ENCODE measurements around the gene CD151.

The CD151 gene

DNA sequence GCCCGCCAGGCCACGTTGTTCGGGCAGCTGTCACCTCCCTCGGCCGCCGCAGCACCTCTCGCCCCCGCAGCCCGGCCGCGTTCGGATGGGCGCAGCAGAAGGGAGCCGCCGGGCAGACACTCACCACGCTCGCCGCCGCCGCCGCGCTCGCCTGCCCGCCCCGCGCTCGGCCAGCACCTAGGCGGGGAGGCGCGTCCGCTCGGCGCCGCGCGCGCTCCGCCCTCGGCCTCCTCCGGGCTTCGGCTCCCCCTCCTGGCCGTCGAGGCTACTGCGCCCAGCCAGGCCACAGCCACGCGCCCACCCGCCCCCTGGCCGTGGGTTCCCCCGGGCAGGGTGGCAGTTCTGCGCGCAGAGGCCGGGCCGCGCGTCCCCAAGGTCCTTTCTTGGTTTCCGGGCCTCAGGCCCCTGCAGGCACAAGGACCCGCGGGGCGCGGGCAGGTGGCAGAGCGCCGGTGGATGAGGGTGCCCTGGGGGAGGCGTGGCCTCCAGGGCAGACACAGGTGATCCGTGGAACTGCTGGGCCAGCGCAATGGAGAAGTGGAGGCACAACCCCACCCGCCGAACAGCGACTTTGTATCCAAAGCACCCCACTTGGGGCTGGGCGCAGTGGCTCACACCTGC, 34.5 kb upstream of the CD151 start, which contains the start of gene SLC25A22:
TSS of gene SLC25A22 (minus strand) at position 189 of the 621 bp plus-strand sequence. CDS start 3,275 bp downstream, outside the sequence.
- H3K4me3 ChIP-seq (ENCODE audit: low read depth, low read length) = peak within 1 kb of the TSS; percentile 83
- TF ChIP-seq, protein P1, sequence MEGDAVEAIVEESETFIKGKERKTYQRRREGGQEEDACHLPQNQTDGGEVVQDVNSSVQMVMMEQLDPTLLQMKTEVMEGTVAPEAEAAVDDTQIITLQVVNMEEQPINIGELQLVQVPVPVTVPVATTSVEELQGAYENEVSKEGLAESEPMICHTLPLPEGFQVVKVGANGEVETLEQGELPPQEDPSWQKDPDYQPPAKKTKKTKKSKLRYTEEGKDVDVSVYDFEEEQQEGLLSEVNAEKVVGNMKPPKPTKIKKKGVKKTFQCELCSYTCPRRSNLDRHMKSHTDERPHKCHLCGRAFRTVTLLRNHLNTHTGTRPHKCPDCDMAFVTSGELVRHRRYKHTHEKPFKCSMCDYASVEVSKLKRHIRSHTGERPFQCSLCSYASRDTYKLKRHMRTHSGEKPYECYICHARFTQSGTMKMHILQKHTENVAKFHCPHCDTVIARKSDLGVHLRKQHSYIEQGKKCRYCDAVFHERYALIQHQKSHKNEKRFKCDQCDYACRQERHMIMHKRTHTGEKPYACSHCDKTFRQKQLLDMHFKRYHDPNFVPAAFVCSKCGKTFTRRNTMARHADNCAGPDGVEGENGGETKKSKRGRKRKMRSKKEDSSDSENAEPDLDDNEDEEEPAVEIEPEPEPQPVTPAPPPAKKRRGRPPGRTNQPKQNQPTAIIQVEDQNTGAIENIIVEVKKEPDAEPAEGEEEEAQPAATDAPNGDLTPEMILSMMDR (IDR thresholded peaks at IDR 0.05; ENCODE audit: borderline replicate concordance, insufficient read depth, low read depth, low read length) = peak; percentile 86

DNA sequence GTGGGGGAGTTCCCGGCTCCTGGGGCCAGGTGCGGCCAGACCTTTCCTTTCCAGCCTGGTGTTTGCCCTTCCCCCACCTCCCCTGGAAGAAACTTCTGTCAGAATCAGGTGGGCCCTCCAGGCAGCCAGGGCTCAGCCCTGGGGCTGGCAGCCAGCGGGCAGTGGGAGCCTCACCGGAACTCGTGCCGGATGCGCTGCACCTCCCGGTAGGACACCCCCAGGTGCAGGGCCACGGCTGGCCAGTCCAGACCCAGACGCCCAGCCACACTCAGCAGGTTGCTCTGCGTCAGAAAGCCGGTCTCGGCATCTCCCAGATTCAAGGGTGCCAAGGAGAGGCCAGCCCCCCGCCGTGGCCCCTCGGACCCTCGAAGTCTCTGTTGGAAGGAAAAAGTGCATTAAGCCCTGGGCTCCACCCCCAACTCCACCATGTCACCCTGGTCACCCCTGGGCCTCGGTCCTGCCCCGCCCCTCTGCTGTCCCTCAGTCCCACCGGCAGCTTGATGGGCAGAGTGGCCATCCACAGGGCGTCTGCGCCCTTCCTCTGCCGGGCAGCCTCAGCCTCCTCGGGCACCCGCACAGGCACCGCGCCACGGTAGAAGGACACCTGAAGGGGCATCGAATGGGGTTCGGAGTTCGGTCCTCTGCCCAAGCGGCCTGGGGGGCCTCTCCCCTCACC, 33.0 kb upstream of the CD151 start:
- no peak overlapping the region for H3K4me3 ChIP-seq (ENCODE audit: low read depth, low read length)
- TF ChIP-seq, protein P1 (IDR thresholded peaks at IDR 0.05; ENCODE audit: borderline replicate concordance, insufficient read depth, low read depth, low read length) = no peak

DNA sequence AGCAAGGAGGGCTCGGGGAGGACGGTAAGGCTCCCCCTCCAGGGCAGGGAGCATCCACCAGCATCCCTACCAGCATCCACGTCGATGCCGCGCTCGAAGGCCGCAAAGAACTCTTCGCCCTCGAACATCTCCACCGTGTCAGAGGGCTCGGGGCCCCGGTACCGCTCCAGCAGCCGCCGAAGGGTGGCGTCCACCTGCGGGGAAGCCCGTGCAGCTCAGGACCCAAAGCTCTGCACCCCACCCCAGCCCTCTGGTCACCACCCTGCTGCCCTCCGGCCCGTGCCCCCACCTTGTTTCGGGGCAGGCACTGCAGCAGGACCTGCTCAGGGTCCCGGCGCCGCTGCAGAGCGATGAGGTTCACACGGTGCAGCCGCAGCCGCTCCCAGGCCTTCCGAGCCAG, 32.3 kb upstream of the CD151 start:
- TF ChIP-seq, protein P1 (IDR thresholded peaks at IDR 0.05; ENCODE audit: borderline replicate concordance, insufficient read depth, low read depth, low read length) = no peak

DNA sequence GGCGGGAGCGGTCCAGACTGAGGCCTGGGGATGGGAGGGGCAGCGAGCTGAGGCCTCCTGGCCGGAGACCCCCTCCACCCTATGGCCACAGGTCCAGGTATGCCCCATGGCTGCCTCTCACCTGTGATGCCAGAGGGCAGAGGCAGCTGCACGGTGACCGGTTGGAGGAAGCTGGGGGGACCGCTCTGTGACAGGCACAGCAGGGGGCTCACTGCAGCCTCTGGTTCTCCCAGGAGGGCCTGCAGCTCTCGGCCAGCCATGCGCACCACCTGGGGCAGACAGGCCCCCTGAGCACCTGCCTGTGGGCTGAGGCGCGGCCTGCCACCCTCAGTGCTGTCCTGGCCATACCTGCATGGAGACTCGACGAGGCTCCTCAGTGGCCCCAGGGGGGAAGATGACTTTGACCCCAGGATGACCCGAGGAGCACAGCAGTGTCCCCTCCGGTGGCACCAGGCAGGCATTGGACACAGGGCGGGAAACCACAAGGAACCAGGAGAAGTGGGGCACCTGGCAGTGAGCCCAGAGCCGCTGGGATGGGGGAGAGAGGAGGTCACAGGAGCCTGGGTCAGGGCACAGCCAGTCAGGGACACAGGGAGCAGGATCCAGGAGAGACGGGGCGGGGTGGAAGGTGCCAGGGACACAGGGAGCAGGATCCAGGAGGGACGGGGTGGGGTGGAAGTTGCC, 31.5 kb upstream of the CD151 start:
- TF ChIP-seq, protein P1 (IDR thresholded peaks at IDR 0.05; ENCODE audit: borderline replicate concordance, insufficient read depth, low read depth, low read length) = no peak
- H3K4me3 ChIP-seq (ENCODE audit: low read depth, low read length) = no peak overlapping the region

More for the DNA sequence above, 32.3 kb upstream of the CD151 start:
- no peak overlapping the region for H3K4me3 ChIP-seq (ENCODE audit: low read depth, low read length)

DNA sequence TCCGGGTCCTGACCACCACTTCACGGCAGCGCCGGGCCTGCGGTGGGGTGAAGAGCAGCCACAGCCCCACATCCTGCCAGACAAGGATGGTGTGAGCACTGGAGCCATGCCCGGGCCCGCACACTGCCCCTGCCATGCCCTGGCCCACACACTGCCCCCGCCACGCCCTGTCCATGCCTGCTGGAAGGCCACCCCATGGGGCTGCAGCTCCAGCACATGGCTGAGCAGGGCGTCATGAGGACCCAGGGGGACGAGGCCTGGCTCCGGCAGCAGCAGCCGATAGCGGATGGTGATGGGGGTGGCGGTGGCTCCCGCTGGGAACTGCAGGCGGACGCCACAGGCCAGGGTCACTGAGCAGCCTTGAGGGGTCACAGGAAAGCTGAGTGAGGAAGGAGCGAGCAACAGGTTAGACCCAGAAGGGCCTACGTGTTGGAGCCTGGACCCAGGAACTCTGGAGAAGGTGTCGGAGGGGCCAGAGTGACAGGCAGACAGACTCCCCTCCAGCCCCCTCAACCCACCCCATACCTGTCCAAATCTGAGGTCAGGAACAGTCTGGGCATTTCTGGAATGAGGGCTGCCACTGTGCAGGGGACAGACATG, 30.6 kb upstream of the CD151 start:
- TF ChIP-seq, protein P1 (IDR thresholded peaks at IDR 0.05; ENCODE audit: borderline replicate concordance, insufficient read depth, low read depth, low read length) = no peak
- no peak overlapping the region for H3K4me3 ChIP-seq (ENCODE audit: low read depth, low read length)

DNA sequence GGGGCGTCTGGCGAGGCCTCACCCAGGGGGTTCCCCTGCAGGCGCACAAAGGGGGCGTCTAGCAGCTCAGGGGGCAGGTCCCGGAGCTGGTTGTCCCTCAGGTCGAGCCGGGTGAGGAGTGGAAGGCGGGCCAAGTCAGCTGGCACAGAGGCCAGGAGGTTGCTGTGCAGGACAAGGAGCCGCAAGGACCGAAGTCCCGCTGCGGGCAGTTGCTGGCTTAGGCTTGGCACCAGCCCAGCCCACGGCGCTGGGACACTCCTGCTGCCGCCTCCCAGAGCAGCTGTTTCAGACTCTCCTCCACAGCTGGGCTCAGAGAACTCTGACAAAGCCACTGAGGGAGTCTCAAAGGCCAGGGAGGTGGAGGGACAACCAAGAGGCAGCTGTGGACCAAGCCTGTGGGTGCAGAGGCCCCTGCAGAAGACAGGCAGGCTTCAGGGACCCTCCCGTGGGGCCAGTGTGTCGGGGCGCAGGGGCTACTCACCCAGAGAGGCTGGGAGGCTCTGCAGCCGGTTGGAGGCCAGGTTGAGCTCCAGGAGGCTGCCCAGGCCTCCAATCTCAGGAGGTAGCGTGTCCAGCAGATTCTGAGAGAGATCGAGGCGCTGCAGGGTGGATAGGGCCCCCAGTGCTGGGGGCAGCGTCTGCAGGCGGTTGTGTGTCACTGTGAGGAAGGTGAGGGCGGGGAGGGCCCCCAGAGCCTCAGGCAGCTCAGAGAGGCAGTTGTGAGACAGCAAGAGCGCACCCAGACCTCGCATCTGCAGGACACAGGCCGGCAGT, 29.9 kb upstream of the CD151 start:
- no peak overlapping the region for H3K4me3 ChIP-seq (ENCODE audit: low read depth, low read length)
- TF ChIP-seq, protein P1 (IDR thresholded peaks at IDR 0.05; ENCODE audit: borderline replicate concordance, insufficient read depth, low read depth, low read length) = no peak

Measured in GM12875 (cell line).